H1 (cell line): ENCODE data around the gene KIF11. TPM values are rescaled to one million over a fixed set of nuclear protein-coding genes. Genes with fewer than 3 reads are reported as not detected.

ENCODE experiments used
- CTCF ChIA-PET: fragments of 300-600 bp; sonication (Branson Sonifier 250); formaldehyde crosslinking; loops from one replicate; lab custom pipeline; 2021; ENCODE audit not compliant: partially characterized antibody; lab: Charles Lee
- POLR2A ChIA-PET: fragments of 300-600 bp; sonication (Branson Sonifier 250); formaldehyde crosslinking; loops from one replicate; lab custom pipeline; 2021; ENCODE audit warnings: inconsistent platforms; ENCODE audit not compliant: partially characterized antibody; lab: Charles Lee
- DNase-seq, 2 experiments: peaks; one replicate each; pipeline versions ENCODE4 v3.0.0 to v3.0.0-alpha.2; 2010 to 2022; ENCODE audit warnings: low spot score in 2 of 2, low read depth in 1 of 2, mixed read lengths in 1 of 2
- FAIRE-seq: peaks from 2 replicates; lab custom pipeline; 2011; peaks lifted over from hg19 to GRCh38; lab: Jason Lieb, UNC
- H2AFZ ChIP-seq: 2 replicates; pipeline ENCODE4 v1.8.1; 2012; ENCODE audit warnings: low read length, inconsistent platforms
- H2AK5ac ChIP-seq: 2 replicates; pipeline ENCODE4 v1.6.1; 2013; ENCODE audit warnings: low read depth, low read length
- H2BK120ac ChIP-seq: replicated peaks from 2 replicates; pipeline ENCODE3; 2013; ENCODE audit warnings: low read depth, low read length, inconsistent platforms
- H2BK12ac ChIP-seq: 2 replicates; pipeline ENCODE4 v1.6.1; 2013; ENCODE audit warnings: low read depth, low read length
- H2BK15ac ChIP-seq: 2 replicates; pipeline ENCODE4 v1.6.1; 2013; ENCODE audit warnings: low read length
- H2BK20ac ChIP-seq: 2 replicates; pipeline ENCODE4 v1.6.1; 2013; ENCODE audit warnings: low read length
- H2BK5ac ChIP-seq: 2 replicates; pipeline ENCODE4 v1.6.1; 2013; ENCODE audit warnings: low read depth, low read length
- H3K14ac ChIP-seq: 2 replicates; pipeline ENCODE4 v1.6.1; 2013; ENCODE audit warnings: inconsistent platforms; ENCODE audit not compliant: insufficient read length
- H3K18ac ChIP-seq: 2 replicates; pipeline ENCODE4 v1.6.1; 2013; ENCODE audit warnings: low read length; ENCODE audit errors: extremely low read depth
- H3K23ac ChIP-seq: 2 replicates; pipeline ENCODE4 v1.6.1; 2013; ENCODE audit warnings: inconsistent platforms; ENCODE audit not compliant: insufficient read length
- H3K23me2 ChIP-seq: 2 replicates; pipeline ENCODE4 v1.6.1; 2013; ENCODE audit warnings: low read depth, low read length
- H3K27ac ChIP-seq: 2 replicates; pipeline ENCODE4 v1.6.1; 2011; ENCODE audit warnings: low read depth, low read length, inconsistent platforms
- H3K27me3 ChIP-seq, 4 experiments: replicated peaks in 1 of 4; 1 replicate in 1 of 4; 2 replicates in 3 of 4; pipeline versions ENCODE4 v1.6.1 to v1.8.1; 2011 to 2013; ENCODE audit warnings: low read length in 3 of 4, mild to moderate bottlenecking in 3 of 4, inconsistent platforms in 2 of 4, mixed read lengths in 2 of 4, moderate library complexity in 1 of 4; ENCODE audit not compliant: control insufficient read depth in 3 of 4, insufficient read depth in 3 of 4; ENCODE audit errors: extremely low read depth in 1 of 4
- H3K36me3 ChIP-seq, 4 experiments: 2 replicates each; pipeline versions ENCODE4 v1.6.1 to v1.8.1; 2011 to 2013; ENCODE audit warnings: mild to moderate bottlenecking in 4 of 4, low read length in 3 of 4, moderate library complexity in 2 of 4, control low read depth in 1 of 4, inconsistent platforms in 1 of 4; ENCODE audit not compliant: insufficient read depth in 4 of 4, control insufficient read depth in 2 of 4
- H3K4ac ChIP-seq: replicated peaks from 2 replicates; pipeline ENCODE3; 2013; ENCODE audit warnings: low read length, low read depth, mixed read lengths, inconsistent platforms; ENCODE audit not compliant: insufficient read length
- H3K4me1 ChIP-seq, 4 experiments: replicated peaks in 1 of 4; 1 replicate in 1 of 4; 2 replicates in 3 of 4; pipeline versions ENCODE4 v1.6.1 to v1.8.1; 2011 to 2013; ENCODE audit warnings: low read length in 3 of 4, inconsistent platforms in 2 of 4, mixed read lengths in 1 of 4; ENCODE audit not compliant: insufficient read depth in 4 of 4, control insufficient read depth in 3 of 4
- H3K4me2 ChIP-seq, 2 experiments: 2 replicates each; pipeline versions ENCODE4 v1.6.1 to v1.8.1; 2011 to 2013; ENCODE audit warnings: low read depth in 2 of 2, low read length in 2 of 2, control low read depth in 1 of 2, inconsistent platforms in 1 of 2, mild to moderate bottlenecking in 1 of 2; ENCODE audit not compliant: insufficient read depth in 1 of 2
- H3K4me3 ChIP-seq, 4 experiments: fragments of 200-600, 300-600 bp in 1 of 4; sonication (generic), shearing (Covaris generic), sonication (Bioruptor Twin) in 1 of 4; 2 replicates each; pipeline versions ENCODE4 v1.5.1 to v1.8.1; 2011 to 2016; ENCODE audit warnings: low read length in 4 of 4, low read depth in 3 of 4, control low read depth in 2 of 4, inconsistent platforms in 2 of 4, mild to moderate bottlenecking in 2 of 4, mixed read lengths in 1 of 4, moderate library complexity in 1 of 4; ENCODE audit not compliant: insufficient read depth in 2 of 4; ENCODE audit errors: extremely low read depth in 1 of 4
- H3K56ac ChIP-seq: replicated peaks from 2 replicates; pipeline ENCODE3; 2013; ENCODE audit warnings: low read depth, mild to moderate bottlenecking, mixed read lengths, low read length, inconsistent platforms; ENCODE audit not compliant: insufficient read length
- H3K79me1 ChIP-seq: 2 replicates; pipeline ENCODE4 v1.6.1; 2013; ENCODE audit warnings: low read depth, low read length, control low read depth
- H3K79me2 ChIP-seq, 2 experiments: 2 replicates each; pipeline versions ENCODE4 v1.6.1 to v1.8.1; 2012 to 2013; ENCODE audit warnings: low read length in 2 of 2, mild to moderate bottlenecking in 2 of 2, inconsistent platforms in 1 of 2; ENCODE audit not compliant: insufficient read depth in 2 of 2, control insufficient read depth in 1 of 2
- H3K9ac ChIP-seq, 4 experiments: replicated peaks in 1 of 4; 1 replicate in 1 of 4; 2 replicates in 3 of 4; pipeline versions ENCODE4 v1.6.1 to v1.8.1; 2011 to 2013; ENCODE audit warnings: low read depth in 3 of 4, low read length in 3 of 4, control low read depth in 2 of 4, mild to moderate bottlenecking in 2 of 4, moderate library complexity in 2 of 4, inconsistent platforms in 1 of 4; ENCODE audit errors: extremely low read depth in 1 of 4
- H3K9me3 ChIP-seq, 2 experiments: 2 replicates each; pipeline versions ENCODE4 v1.6.1 to v1.8.1; 2012 to 2013; ENCODE audit warnings: mild to moderate bottlenecking in 2 of 2, moderate library complexity in 2 of 2, control low read depth in 1 of 2, inconsistent platforms in 1 of 2, low read depth in 1 of 2, low read length in 1 of 2, mixed read lengths in 1 of 2; ENCODE audit not compliant: insufficient read depth in 2 of 2
- H4K20me1 ChIP-seq, 2 experiments: replicated peaks in 1 of 2; 2 replicates each; pipeline versions ENCODE3 to v1.8.1; 2011 to 2013; ENCODE audit warnings: inconsistent platforms in 2 of 2, low read length in 2 of 2, mild to moderate bottlenecking in 1 of 2; ENCODE audit not compliant: insufficient read depth in 2 of 2, control insufficient read depth in 1 of 2
- H4K5ac ChIP-seq: 2 replicates; pipeline ENCODE4 v1.6.1; 2013; ENCODE audit warnings: low read length, low read depth, mixed read lengths, inconsistent platforms; ENCODE audit not compliant: insufficient read length
- H4K8ac ChIP-seq: 2 replicates; pipeline ENCODE4 v1.8.0; 2013; ENCODE audit warnings: mild to moderate bottlenecking, moderate library complexity, low read length, inconsistent platforms; ENCODE audit not compliant: insufficient read depth; ENCODE audit errors: extremely low read depth
- H4K91ac ChIP-seq: replicated peaks from 2 replicates; pipeline ENCODE3; 2013; ENCODE audit warnings: low read length, mixed read lengths, inconsistent platforms; ENCODE audit not compliant: insufficient read length
- CBX5 ChIP-seq: fragments of 300-800, 300-1000 bp; sonication (generic); IDR thresholded peaks from 2 replicates; pipeline ENCODE4 v1.7.1; 2016; ENCODE audit warnings: antibody characterized with exemption, low read length, low read depth
- E2F6 ChIP-seq: IDR thresholded peaks from 2 replicates; pipeline ENCODE4 v1.6.1; 2012; ENCODE audit warnings: inconsistent platforms
- EGR1 ChIP-seq: IDR thresholded peaks from 2 replicates; pipeline ENCODE4 v1.6.1; 2011; ENCODE audit warnings: low read depth, low read length, borderline replicate concordance
- EP300 ChIP-seq, 2 experiments: IDR thresholded peaks; 1 replicate in 1 of 2; 2 replicates in 1 of 2; pipeline ENCODE4 v1.6.1; 2011 to 2012; ENCODE audit warnings: low read depth in 2 of 2, low read length in 2 of 2, mild to moderate bottlenecking in 2 of 2, borderline replicate concordance in 1 of 2, inconsistent platforms in 1 of 2, moderate library complexity in 1 of 2
- NANOG ChIP-seq: IDR thresholded peaks from 2 replicates; pipeline ENCODE4 v1.6.1; 2011; ENCODE audit warnings: low read length, low read depth, mild to moderate bottlenecking, inconsistent platforms; ENCODE audit not compliant: insufficient read depth, poor library complexity, severe bottlenecking
- POLR2A ChIP-seq, 2 experiments: IDR thresholded peaks; 1 replicate in 1 of 2; 2 replicates in 1 of 2; pipeline ENCODE4 v1.6.1; 2011; ENCODE audit warnings: low read depth in 2 of 2, low read length in 2 of 2, mild to moderate bottlenecking in 2 of 2; ENCODE audit errors: control extremely low read depth in 1 of 2
- SIRT6 ChIP-seq: IDR thresholded peaks from one replicate; pipeline ENCODE4 v1.7.1; 2012; ENCODE audit warnings: low read length, inconsistent platforms
- SUZ12 ChIP-seq: fragments of 200-600 bp; sonication (generic); IDR thresholded peaks from 2 replicates; pipeline ENCODE4 v1.6.1; 2012; ENCODE audit warnings: mild to moderate bottlenecking, inconsistent platforms, low read length, moderate library complexity, mixed read lengths
- WGBS, 2 experiments: shearing (Covaris generic) in 1 of 2; methylation state at CpG; one replicate each; pipeline versions ENCODE4 v1.1.6 to v1.1.7; 2013 to 2015; ENCODE audit warnings: low lambda C conversion rate in 2 of 2, mixed read lengths in 2 of 2, inconsistent platforms in 1 of 2, low coverage in 1 of 2, missing lambda C conversion rate in 1 of 2; ENCODE audit not compliant: insufficient replicate concordance in 2 of 2, insufficient coverage in 1 of 2, insufficient read length in 1 of 2; ENCODE audit errors: extremely low coverage in 1 of 2, missing lambda C conversion rate in 1 of 2; 5-methylcytosine and 5-hydroxymethylcytosine counted together
- polyA plus RNA-seq, 7 experiments: library from polyadenylated mRNA; depleted of rRNA in 3 of 7; stranded (reverse) in 5 of 7; unstranded in 2 of 7; fragments of >200 nt in 5 of 7; fragments of 200-250 nt in 2 of 7; gene quantifications; 1 replicate in 5 of 7; 2 replicates in 1 of 7; 4 replicates in 1 of 7; pipeline versions ENCODE4 v1.2.1 to v1.2.3, GENCODE V29; 2011 to 2013; ENCODE audit warnings: missing spikeins in 2 of 7, mixed read lengths in 2 of 7
- total RNA-seq: library from RNA; stranded (reverse); fragmentation: NEBNext Ultra II Directional; extraction: Animal tissue kit (Norgen Biotek cat#: 25700); gene quantifications from 2 replicates; pipeline ENCODE4 v1.2.1, GENCODE V29; 2021
- TF ChIP-seq, protein P1 (sequence below), 3 experiments: IDR thresholded peaks; 1 replicate in 2 of 3; 2 replicates in 1 of 3; pipeline versions ENCODE4 v1.5.1 to v1.6.1; 2011; ENCODE audit warnings: low read length in 3 of 3, mild to moderate bottlenecking in 3 of 3, inconsistent platforms in 2 of 3, low read depth in 1 of 3, moderate library complexity in 1 of 3; ENCODE audit not compliant: insufficient read depth in 1 of 3; ENCODE audit errors: control extremely low read depth in 1 of 3

The KIF11 gene
- total and polyA plus RNA-seq, 2 of the 8 experiments (the other 6 are each of a cell fraction or from before 2014, with no cell fraction given): 11.1 to 59.2 TPM

DNA sequence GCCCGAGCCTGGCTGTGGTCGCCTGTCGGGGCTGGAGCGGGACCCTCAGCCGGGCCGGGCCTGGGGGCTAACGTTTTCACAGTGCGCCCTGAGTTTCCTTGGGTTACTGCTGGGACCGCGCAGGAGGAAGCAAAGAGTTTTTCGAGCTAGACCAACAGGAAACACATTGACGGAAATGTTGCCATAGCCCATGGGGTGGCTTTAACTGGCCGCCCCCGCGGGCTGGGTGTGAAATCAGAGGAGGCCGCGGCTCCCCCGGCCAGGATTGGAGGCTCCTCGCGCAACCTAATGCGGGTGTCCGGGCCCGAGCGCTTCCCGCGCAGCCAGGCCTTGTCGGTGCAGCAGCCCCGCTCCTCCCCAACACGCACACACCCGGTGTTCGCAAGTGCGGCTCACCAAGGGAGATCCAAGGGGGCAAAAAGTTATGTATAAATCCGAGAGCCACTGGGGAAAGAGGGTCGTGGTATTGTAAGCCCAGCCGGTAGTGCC, 98.7 kb downstream of the KIF11 start:
- H2AFZ ChIP-seq: no peak overlapping the region
- TF ChIP-seq SIRT6 (no peak), E2F6 (peak; percentile 48; the same call in 1 of the 2 replicates), SUZ12 (peak; percentile 75; the same call in 1 of the 2 replicates), EGR1 (0 out of 2 replicates have a peak, but pooled peaks have one; percentile 25), NANOG (no peak), EP300 (IDR thresholded peaks at IDR 0.05; ENCODE audit: borderline replicate concordance in 1 of 2, low read depth in 2 of 2, low read length in 2 of 2) (no peak), POLR2A (IDR thresholded peaks at IDR 0.05; ENCODE audit: control extremely low read depth in 1 of 2, low read depth in 2 of 2, low read length in 2 of 2) (no peak), CBX5 (no peak)
- TF ChIP-seq, protein P1, sequence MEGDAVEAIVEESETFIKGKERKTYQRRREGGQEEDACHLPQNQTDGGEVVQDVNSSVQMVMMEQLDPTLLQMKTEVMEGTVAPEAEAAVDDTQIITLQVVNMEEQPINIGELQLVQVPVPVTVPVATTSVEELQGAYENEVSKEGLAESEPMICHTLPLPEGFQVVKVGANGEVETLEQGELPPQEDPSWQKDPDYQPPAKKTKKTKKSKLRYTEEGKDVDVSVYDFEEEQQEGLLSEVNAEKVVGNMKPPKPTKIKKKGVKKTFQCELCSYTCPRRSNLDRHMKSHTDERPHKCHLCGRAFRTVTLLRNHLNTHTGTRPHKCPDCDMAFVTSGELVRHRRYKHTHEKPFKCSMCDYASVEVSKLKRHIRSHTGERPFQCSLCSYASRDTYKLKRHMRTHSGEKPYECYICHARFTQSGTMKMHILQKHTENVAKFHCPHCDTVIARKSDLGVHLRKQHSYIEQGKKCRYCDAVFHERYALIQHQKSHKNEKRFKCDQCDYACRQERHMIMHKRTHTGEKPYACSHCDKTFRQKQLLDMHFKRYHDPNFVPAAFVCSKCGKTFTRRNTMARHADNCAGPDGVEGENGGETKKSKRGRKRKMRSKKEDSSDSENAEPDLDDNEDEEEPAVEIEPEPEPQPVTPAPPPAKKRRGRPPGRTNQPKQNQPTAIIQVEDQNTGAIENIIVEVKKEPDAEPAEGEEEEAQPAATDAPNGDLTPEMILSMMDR (IDR thresholded peaks at IDR 0.05; ENCODE audit: control extremely low read depth in 1 of 3, insufficient read depth in 1 of 3, low read depth in 1 of 3, low read length in 3 of 3): no peak

More for the DNA sequence above, 98.7 kb downstream of the KIF11 start:
- Histone ChIP-seq H3K4me2 (peak overlapping the region; percentile 79 to 96), H3K4me1 (peaks cover 0 to 13% (median 9%) of the 10 kb centered on the region in 4 experiments; a peak in 6 of 7 replicates), H3K56ac (no peak overlapping the region), H3K14ac (no peak overlapping the region), H4K20me1 (peaks cover 0 to 4% of the 10 kb centered on the region in 2 experiments), H3K27me3 (peaks cover 39 to 92% (median 74%) of the 10 kb centered on the region in 4 experiments), H2BK20ac (peak overlapping the region; percentile 89; the same call in 1 of the 2 replicates), H2BK15ac (no peak overlapping the region), H3K79me2 (no peaks in the 10 kb centered on the region), H3K9me3 (no peaks in the 10 kb centered on the region), H2BK12ac (peak overlapping the region; percentile 99; the same call in 1 of the 2 replicates), H3K36me3 (peaks cover 0 to 9% (median 0%) of the 10 kb centered on the region in 4 experiments; a peak in 1 of 8 replicates), H2AK5ac (no peak overlapping the region), H3K9ac (peak overlapping the region in 1 of 4 experiments; percentile 61; a peak in 1 of 7 replicates), H2BK120ac (no peak overlapping the region), H3K79me1 (no peaks in the 10 kb centered on the region), H4K5ac (peak overlapping the region; percentile 10), H3K23me2 (peaks cover 22% of the 10 kb centered on the region), H3K27ac (no peak overlapping the region), H3K18ac (peak overlapping the region; percentile 93; the same call in 1 of the 2 replicates), H3K23ac (no peak overlapping the region), H4K8ac (peak overlapping the region; percentile 80), H4K91ac (peak overlapping the region; percentile 5), H3K4ac (no peak overlapping the region), H2BK5ac (peak overlapping the region; percentile 88; the same call in 1 of the 2 replicates), H3K4me3 (peak overlapping the region; percentile 34 to 68 (median 57))
- 1% methylated on average over 35 of the region's 35 CpGs; no CpG with 5 or more reads in 1 of the 2 experiments for WGBS, 2 experiments
- ChIA-PET POLR2A (interaction anchor here (1.2 kb wide), 1 partner anchor 7 kb away, joined by 3 read pairs; no protein-coding TSS in a partner anchor), CTCF (interaction anchor here (1.0 to 1.3 kb wide), 2 partner anchors 9 to 189 kb away, joined by 3 read pairs; no protein-coding TSS in a partner anchor)
- DNase-seq: no peak
- FAIRE-seq: no peak
